Keratinocyte (primary cell): ENCODE measurements around the gene HBD. TPM values are rescaled to one million over a fixed set of nuclear protein-coding genes. Genes with fewer than 3 reads are reported as not detected.

ENCODE experiments used
- DNase-seq: peaks from one replicate; pipeline ENCODE4 v3.0.0-alpha.2; 2011; ENCODE audit warnings: low read depth, missing footprints, low spot score
- FAIRE-seq: peaks from 2 replicates; lab custom pipeline; 2011; peaks lifted over from hg19 to GRCh38; lab: Jason Lieb, UNC
- H2AFZ ChIP-seq: 2 replicates; pipeline ENCODE4 v1.6.0; 2012; ENCODE audit warnings: low read length, control low read depth, inconsistent platforms; ENCODE audit not compliant: control insufficient read depth
- H3K27ac ChIP-seq: 2 replicates; pipeline ENCODE4 v1.5.1; 2011; ENCODE audit warnings: low read length; ENCODE audit not compliant: control insufficient read depth, insufficient read depth
- H3K27me3 ChIP-seq: 3 replicates; pipeline ENCODE4 v1.6.0; 2011; ENCODE audit warnings: low read length; ENCODE audit not compliant: control insufficient read depth, insufficient read depth; ENCODE audit errors: extremely low read depth
- H3K36me3 ChIP-seq, 2 experiments: 2 replicates in 1 of 2; 3 replicates in 1 of 2; pipeline ENCODE4 v1.5.1; 2011; ENCODE audit warnings: low read length in 2 of 2, mild to moderate bottlenecking in 1 of 2; ENCODE audit not compliant: control insufficient read depth in 2 of 2, insufficient read depth in 2 of 2; ENCODE audit errors: extremely low read depth in 1 of 2
- H3K4me1 ChIP-seq: 3 replicates; pipeline ENCODE4 v1.5.1; 2011; ENCODE audit warnings: low read length; ENCODE audit not compliant: control insufficient read depth, insufficient read depth; ENCODE audit errors: extremely low read depth
- H3K4me2 ChIP-seq: 3 replicates; pipeline ENCODE4 v1.6.0; 2011; ENCODE audit warnings: low read depth, low read length; ENCODE audit not compliant: control insufficient read depth, insufficient read depth; ENCODE audit errors: extremely low read depth
- H3K4me3 ChIP-seq, 3 experiments: fragments of 200-600 bp in 1 of 3; sonication (generic) in 1 of 3; 2 replicates in 2 of 3; 3 replicates in 1 of 3; pipeline ENCODE4 v1.5.1; 2011 to 2016; ENCODE audit warnings: low read length in 3 of 3, mild to moderate bottlenecking in 3 of 3, control low read depth in 2 of 3, inconsistent platforms in 1 of 3, low read depth in 1 of 3, mixed read lengths in 1 of 3, mixed run types in 1 of 3, moderate library complexity in 1 of 3; ENCODE audit not compliant: control insufficient read depth in 2 of 3, insufficient read depth in 2 of 3; ENCODE audit errors: extremely low read depth in 1 of 3
- H3K79me2 ChIP-seq: 2 replicates; pipeline ENCODE4 v1.6.0; 2012; ENCODE audit warnings: low read length; ENCODE audit not compliant: control insufficient read depth, insufficient read depth
- H3K9ac ChIP-seq: 3 replicates; pipeline ENCODE4 v1.6.0; 2011; ENCODE audit warnings: low read length; ENCODE audit not compliant: control insufficient read depth, insufficient read depth; ENCODE audit errors: extremely low read depth
- H3K9me1 ChIP-seq: 3 replicates; pipeline ENCODE4 v1.6.0; 2011; ENCODE audit warnings: low read length; ENCODE audit not compliant: control insufficient read depth, insufficient read depth; ENCODE audit errors: extremely low read depth
- H3K9me3 ChIP-seq: 2 replicates; pipeline ENCODE4 v1.5.1; 2012; ENCODE audit warnings: low read depth, low read length; ENCODE audit not compliant: control insufficient read depth
- H4K20me1 ChIP-seq: 3 replicates; pipeline ENCODE4 v1.6.0; 2011; ENCODE audit warnings: low read length; ENCODE audit not compliant: control insufficient read depth, insufficient read depth; ENCODE audit errors: extremely low read depth
- CTCF ChIP-seq, 3 experiments: IDR thresholded peaks in 1 of 3; conservative IDR thresholded peaks in 1 of 3; optimal IDR thresholded peaks in 1 of 3; 2 replicates in 2 of 3; 3 replicates in 1 of 3; pipeline versions ENCODE3 to v1.5.1; 2011; ENCODE audit warnings: low read length in 3 of 3, mild to moderate bottlenecking in 3 of 3, moderate library complexity in 2 of 3, control low read depth in 1 of 3, inconsistent platforms in 1 of 3; ENCODE audit not compliant: insufficient read depth in 2 of 3; ENCODE audit errors: extremely low read depth in 1 of 3
- EZH2 ChIP-seq: IDR thresholded peaks from one replicate; pipeline ENCODE4 v1.6.1; 2012; ENCODE audit warnings: inconsistent platforms, mild to moderate bottlenecking, low read length, moderate library complexity
- dilution Hi-C: fragments of 300-500 bp; cut with MboI; formaldehyde crosslinking; loops from one replicate; pipeline ENCODE4 v1.7.0; 2020; ENCODE audit warnings: low sequenced_read_pairs; ENCODE audit not compliant: extremely low pct_ligation_motif_present
- polyA plus RNA-seq, 5 experiments: library from polyadenylated mRNA; depleted of rRNA in 3 of 5; stranded (reverse) in 3 of 5; stranded (forward) in 1 of 5; unstranded in 1 of 5; fragments of >200 nt; gene quantifications; 1 replicate in 1 of 5; 2 replicates in 3 of 5; 3 replicates in 1 of 5; pipeline versions ENCODE4 v1.2.1 to v1.2.3, GENCODE V29; 2011 to 2012; ENCODE audit warnings: missing spikeins in 2 of 5, low read depth in 1 of 5, low replicate concordance in 1 of 5

HBD gene
- polyA plus RNA-seq, 1 donor (not counting 4 experiments of a cell fraction or from before 2014, with no cell fraction given): not detected

GRCh38 chr11:5242933-5243815 is 8.9 kb upstream of the HBD start:
- DNase-seq: no peak
- H3K27me3 ChIP-seq: no peaks in the 10 kb centered on the region
- no peaks in the 10 kb centered on the region for H3K9me3 ChIP-seq
- H3K4me1 ChIP-seq: no peaks in the 10 kb centered on the region
- dilution Hi-C loops: no loop called here
- H3K4me2 ChIP-seq: no peak overlapping the region
- no peak overlapping the region for H3K27ac ChIP-seq
- no peak for TF ChIP-seq EZH2
- TF ChIP-seq CTCF (optimal IDR thresholded peaks at IDR 0.05 in 1 of 3, IDR thresholded peaks at IDR 0.05 in 1 of 3, conservative IDR thresholded peaks at IDR 0.05 in 1 of 3; ENCODE audit: extremely low read depth in 1 of 3, insufficient read depth in 2 of 3, low read length in 3 of 3): no peak
- H3K9me1 ChIP-seq: no peaks in the 10 kb centered on the region
- H3K9ac ChIP-seq: no peak overlapping the region
- no peaks in the 10 kb centered on the region for H3K79me2 ChIP-seq
- no peaks in the 10 kb centered on the region for H3K36me3 ChIP-seq
- H3K4me3 ChIP-seq: no peak overlapping the region
- no peak for FAIRE-seq
- H4K20me1 ChIP-seq: no peaks in the 10 kb centered on the region
- H2AFZ ChIP-seq: no peak overlapping the region

DNA sequence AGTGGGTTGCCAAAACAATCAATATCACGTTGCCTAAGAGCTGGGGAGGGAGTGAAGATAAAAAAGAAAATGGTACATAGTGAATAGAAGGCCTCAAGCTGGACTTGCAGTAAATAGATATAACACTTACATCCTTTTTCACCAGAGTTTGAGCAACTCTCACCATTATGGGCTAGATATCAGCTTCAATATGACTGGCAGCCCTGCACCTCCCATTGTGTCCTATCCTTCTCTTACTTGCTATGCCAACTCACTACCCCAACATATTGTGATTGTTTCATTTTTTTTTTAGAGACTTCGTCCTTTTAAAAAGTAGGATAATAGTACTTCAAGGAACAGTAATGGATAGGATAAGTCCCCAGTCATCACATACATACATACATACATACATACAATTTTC is 7.9 kb upstream of the HBD start:
- no peaks in the 10 kb centered on the region for H3K9me1 ChIP-seq
- H3K27ac ChIP-seq: no peak overlapping the region
- H3K9me3 ChIP-seq: no peaks in the 10 kb centered on the region
- TF ChIP-seq CTCF (optimal IDR thresholded peaks at IDR 0.05 in 1 of 3, IDR thresholded peaks at IDR 0.05 in 1 of 3, conservative IDR thresholded peaks at IDR 0.05 in 1 of 3; ENCODE audit: extremely low read depth in 1 of 3, insufficient read depth in 2 of 3, low read length in 3 of 3): no peak
- no peak for TF ChIP-seq EZH2
- H3K4me3 ChIP-seq: no peak overlapping the region
- no peak overlapping the region for H3K4me2 ChIP-seq
- H3K4me1 ChIP-seq: no peaks in the 10 kb centered on the region
- H3K9ac ChIP-seq: no peak overlapping the region
- FAIRE-seq (no peak), DNase-seq (no peak)
- H3K27me3 ChIP-seq: no peaks in the 10 kb centered on the region
- no peaks in the 10 kb centered on the region for H4K20me1 ChIP-seq
- H2AFZ ChIP-seq: no peak overlapping the region
- dilution Hi-C loops: no loop called here
- H3K79me2 ChIP-seq: no peaks in the 10 kb centered on the region
- no peaks in the 10 kb centered on the region for H3K36me3 ChIP-seq
